Measurements from ENCODE around the gene CHKB.
"Not testable (repeated sequence)": the region's sequence is repeated elsewhere in the genome, so short reads cannot be mapped to it uniquely, and the experiment has no call there.

Gene CHKB

DNA sequence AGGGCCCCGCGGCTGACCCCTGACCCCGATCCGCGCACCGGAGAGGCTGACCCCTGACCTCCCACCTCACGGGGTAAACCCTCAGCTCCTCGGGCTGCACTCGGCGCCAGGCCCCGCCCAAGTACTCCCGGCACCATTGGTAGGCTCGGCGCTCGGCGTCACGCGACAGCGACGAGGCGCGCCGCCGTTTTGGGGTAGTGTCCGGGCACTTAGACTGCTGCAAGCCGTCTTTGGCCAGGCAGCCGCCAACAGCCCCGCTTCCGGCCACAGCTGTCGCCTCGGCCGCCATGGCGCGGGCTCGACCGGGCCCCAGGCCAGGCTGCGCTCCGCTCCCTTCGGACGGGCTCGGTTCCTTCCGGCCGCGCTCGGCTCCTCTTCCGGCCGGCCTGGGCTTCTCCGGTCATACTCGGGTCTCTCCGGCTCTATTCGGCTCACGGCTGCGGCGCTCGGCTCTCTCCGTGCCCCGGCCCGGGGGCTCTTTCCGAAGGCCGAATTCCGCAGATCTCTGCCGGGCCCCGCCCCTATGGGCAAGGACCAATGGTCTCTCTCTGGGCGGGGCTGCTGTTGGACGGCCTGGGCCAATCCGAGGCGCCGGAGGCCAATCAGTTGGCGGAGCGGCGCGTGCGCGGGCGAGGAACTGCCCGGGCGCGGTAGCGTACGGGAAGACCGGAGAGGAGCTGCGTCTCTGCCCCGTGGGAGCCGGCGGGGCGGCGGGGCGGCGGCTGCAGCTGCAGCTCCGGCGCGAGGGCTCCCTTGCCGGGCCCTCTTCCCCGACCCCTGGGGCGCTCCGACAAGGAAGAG lies at the start of gene CHKB:
TSS of gene CHKB (minus strand) at position 357 of the 801 bp plus-strand sequence. CDS start at position 289, 68 bp downstream.
- DNase-seq (ENCODE audit: low spot score), result peak; percentile 98

GRCh38 chr22:50630376-50630775 lies 47.7 kb upstream of the CHKB start:
- peak; percentile 69 for DNase-seq (ENCODE audit: low spot score)

- no peak for DNase-seq (ENCODE audit: low spot score)
Measured at GRCh38 chr22:50628543-50629134, 46.0 kb upstream of the CHKB start.

- peak; percentile 80 for DNase-seq (ENCODE audit: low spot score)
Measured at GRCh38 chr22:50627642-50628542, 45.2 kb upstream of the CHKB start, which contains the start of gene ARSA. ARSA (minus strand) TSS chr22:50628152; CDS start chr22:50627779, 373 bp downstream.

GRCh38 chr22:50626850-50627641 lies 44.4 kb upstream of the CHKB start:
- DNase-seq (ENCODE audit: low spot score), result peak; percentile 53

- DNase-seq (ENCODE audit: low spot score), result no peak
Measured at GRCh38 chr22:50626314-50626849, 43.7 kb upstream of the CHKB start.

GRCh38 chr22:50625568-50626313 lies 43.1 kb upstream of the CHKB start:
- DNase-seq (ENCODE audit: low spot score), result no peak

DNA sequence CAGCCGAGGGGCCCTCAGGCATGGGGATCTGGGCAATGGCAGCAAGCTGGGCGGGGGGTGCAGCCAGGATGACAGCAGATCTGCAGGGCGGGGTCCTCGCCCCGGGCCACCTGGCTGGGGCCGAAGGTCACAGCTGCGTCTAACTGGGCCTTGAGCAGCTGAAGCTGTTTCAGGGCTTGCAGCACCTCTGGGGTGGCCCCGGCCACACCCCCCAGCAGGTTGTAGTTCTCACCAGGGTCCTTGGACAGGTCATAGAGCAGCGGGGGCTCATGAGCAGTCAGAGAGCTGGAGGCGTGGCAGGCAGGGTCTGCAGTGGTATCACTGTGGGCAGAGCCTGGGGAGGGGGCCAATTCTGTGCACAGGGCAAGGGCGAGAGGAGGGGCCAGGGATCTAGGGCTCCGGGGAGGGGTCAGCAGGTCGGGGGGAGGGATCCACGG lies 42.5 kb upstream of the CHKB start:
- DNase-seq (ENCODE audit: low spot score), result no peak

- no peak for DNase-seq (ENCODE audit: low spot score)
Measured at GRCh38 chr22:50624347-50625130, 41.9 kb upstream of the CHKB start.

GRCh38 chr22:50622723-50623327 lies 40.2 kb upstream of the CHKB start:
- peak; percentile 94 for DNase-seq (ENCODE audit: low spot score)

DNA sequence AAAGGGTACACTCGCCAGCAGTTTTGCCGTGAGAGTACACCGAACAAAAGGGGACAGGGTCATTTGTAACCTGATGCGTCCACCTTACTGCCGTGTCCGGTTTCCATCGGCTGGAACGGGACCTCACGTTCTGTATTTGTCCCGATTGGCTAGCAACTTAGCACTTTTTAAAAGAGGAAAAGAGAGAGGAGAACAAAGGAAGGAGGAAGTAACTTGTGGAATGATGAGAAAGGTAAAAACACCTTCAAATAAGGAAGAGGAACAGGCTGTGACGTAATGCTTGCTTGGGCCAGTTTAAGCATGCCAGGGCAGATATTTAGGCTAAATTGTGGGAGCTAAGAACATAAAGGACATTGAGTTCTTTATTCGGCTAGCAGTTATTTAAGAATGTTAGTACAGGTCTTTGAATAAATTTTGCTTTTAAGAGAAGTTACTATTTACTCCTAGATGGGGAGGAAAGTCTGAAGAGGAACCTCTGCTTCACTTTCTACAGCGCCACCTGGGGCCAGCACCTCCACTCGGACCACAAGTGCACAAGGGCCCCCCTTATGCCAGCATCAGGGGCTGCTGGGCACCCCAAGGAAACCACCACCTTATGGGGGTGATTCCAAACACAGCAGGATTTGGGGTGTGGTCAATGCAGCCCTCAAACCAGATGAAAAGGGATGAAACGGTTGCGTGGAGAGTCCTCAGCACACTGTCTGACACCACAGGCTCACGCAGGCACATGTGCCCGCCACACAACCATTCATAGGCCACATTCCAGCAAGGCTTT lies 39.5 kb upstream of the CHKB start:
- DNase-seq (ENCODE audit: low spot score), result peak; percentile 30

- peak; percentile 27 for DNase-seq (ENCODE audit: low spot score)
Measured at GRCh38 chr22:50621356-50621880, 38.8 kb upstream of the CHKB start.

DNA sequence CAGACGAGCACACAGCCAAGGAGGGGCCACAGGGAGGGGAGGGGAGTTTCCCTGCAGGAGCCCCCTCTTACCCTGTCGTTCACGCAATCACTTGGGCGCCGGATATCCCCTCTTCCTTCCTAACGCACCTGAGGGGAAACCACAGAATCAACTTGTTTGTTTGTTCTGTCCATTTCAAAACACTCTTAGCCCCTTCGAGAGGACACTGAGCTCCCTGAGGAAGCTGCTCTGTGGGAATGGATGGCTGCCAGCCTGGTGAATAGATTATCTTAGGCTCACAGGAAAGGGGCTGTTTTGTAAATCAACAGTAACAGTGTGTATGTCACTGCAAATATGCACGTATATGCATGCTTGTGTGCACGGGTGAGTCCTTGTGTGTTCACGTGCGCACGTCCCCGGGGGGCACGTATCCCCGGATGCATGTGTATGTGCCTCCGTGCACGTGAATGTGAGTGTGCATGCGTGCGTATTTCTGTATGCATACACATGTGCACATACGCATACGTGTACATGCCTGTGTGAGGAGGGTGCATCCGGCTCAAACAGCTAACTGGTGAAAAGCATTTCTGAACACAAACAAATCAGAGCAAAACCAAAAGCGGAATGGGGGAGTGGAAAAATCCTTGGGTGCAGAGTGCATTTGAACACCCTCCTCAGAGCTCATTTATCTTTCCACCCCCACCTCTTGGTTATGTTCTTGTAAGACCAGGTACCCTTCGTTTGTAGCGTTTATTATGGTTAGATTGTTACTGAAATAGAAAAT lies 38.1 kb upstream of the CHKB start:
- peak; percentile 89 for DNase-seq (ENCODE audit: low spot score)

- not testable (repeated sequence) for DNase-seq (ENCODE audit: low spot score)
Measured at GRCh38 chr22:50614296-50614695, 31.6 kb upstream of the CHKB start.

DNA sequence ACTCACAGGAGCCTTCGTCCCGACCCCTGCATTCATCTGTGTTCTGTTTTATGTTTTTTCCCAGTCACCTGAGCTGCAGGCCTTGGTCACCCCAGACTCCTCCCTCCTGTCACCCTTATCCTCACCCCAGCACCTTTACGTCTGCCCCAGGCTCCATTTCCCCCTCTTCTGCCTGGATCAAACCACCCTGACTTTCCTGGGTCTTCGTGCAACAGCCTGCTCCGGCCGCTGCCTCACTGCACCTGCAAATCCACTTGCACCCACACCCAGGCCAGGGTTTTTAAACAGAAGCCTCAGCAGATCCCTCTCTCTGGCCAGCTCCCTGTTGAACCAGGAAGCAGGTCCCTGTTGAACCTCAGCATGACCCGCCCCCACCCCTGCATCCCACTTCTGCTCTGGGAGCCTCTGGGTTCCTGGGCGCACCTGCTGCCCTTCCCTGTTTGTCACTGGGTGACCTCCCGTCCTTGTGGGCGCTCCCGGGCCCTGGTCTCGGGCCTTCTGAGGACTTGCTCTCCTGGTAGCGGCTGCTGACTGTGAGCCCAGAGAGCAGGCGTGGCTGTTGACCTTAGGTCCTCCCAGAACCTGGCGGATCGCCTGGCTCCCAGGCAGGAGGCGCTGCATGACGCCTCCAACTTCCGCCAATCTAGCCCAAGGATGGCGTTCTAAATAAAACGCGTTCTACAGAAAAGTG lies 30.8 kb upstream of the CHKB start:
- DNase-seq (ENCODE audit: low spot score), result peak; percentile 71

DNA sequence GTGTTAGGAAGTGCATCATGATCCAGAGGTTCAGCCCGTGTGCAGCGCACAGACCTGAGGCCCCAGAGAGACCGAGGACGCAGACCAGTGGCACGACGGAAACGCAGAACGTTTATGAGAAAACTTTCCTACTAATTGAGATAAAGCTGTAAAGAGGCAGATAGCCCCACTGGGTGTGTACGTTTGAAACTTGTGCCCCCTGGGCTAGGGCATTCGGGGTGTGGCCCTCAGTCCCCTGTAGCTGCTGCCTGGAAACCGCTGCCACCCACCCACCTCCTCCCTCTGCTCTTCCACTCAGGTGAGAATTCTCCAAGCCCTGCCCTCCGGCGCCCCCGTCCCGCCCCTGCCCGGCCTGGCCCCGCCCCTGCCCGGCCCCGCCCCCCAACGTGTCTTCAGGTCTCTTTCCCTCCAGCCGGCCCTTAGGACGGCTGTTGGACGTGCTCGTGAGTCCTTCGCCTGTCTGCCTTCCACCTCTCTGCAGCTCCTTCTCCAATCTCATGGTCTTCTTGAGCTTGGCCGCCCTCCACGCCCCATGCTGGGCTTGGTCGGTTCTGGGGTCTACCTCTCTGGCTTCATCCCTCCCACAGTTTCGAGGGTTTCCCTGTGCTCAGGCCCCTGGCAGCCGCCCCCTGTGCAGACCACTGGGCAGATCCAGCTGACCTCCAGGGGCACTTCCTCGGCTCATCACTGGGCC lies 30.0 kb upstream of the CHKB start:
- DNase-seq (ENCODE audit: low spot score), result no peak

Data from cerebellar cortex (tissue), 1 donor.